H1 (cell line): Measurements from ENCODE around the gene PSMF1. TPM values are rescaled to one million over a fixed set of nuclear protein-coding genes. Genes with fewer than 3 reads are reported as not detected.

Experiments
- CTCF ChIA-PET: fragments of 300-600 bp; sonication (Branson Sonifier 250); formaldehyde crosslinking; loops from one replicate; lab custom pipeline; 2021; ENCODE audit not compliant: partially characterized antibody; lab: Charles Lee
- POLR2A ChIA-PET: fragments of 300-600 bp; sonication (Branson Sonifier 250); formaldehyde crosslinking; loops from one replicate; lab custom pipeline; 2021; ENCODE audit warnings: inconsistent platforms; ENCODE audit not compliant: partially characterized antibody; lab: Charles Lee
- DNase-seq, 2 experiments: peaks; one replicate each; pipeline versions ENCODE4 v3.0.0 to v3.0.0-alpha.2; 2010 to 2022; ENCODE audit warnings: low spot score in 2 of 2, low read depth in 1 of 2, mixed read lengths in 1 of 2
- FAIRE-seq: peaks from 2 replicates; lab custom pipeline; 2011; peaks lifted over from hg19 to GRCh38; lab: Jason Lieb, UNC
- H2AFZ ChIP-seq: 2 replicates; pipeline ENCODE4 v1.8.1; 2012; ENCODE audit warnings: low read length, inconsistent platforms
- H2AK5ac ChIP-seq: 2 replicates; pipeline ENCODE4 v1.6.1; 2013; ENCODE audit warnings: low read depth, low read length
- H2BK120ac ChIP-seq: replicated peaks from 2 replicates; pipeline ENCODE3; 2013; ENCODE audit warnings: low read depth, low read length, inconsistent platforms
- H2BK12ac ChIP-seq: 2 replicates; pipeline ENCODE4 v1.6.1; 2013; ENCODE audit warnings: low read depth, low read length
- H2BK15ac ChIP-seq: 2 replicates; pipeline ENCODE4 v1.6.1; 2013; ENCODE audit warnings: low read length
- H2BK20ac ChIP-seq: 2 replicates; pipeline ENCODE4 v1.6.1; 2013; ENCODE audit warnings: low read length
- H2BK5ac ChIP-seq: 2 replicates; pipeline ENCODE4 v1.6.1; 2013; ENCODE audit warnings: low read depth, low read length
- H3K14ac ChIP-seq: 2 replicates; pipeline ENCODE4 v1.6.1; 2013; ENCODE audit warnings: inconsistent platforms; ENCODE audit not compliant: insufficient read length
- H3K18ac ChIP-seq: 2 replicates; pipeline ENCODE4 v1.6.1; 2013; ENCODE audit warnings: low read length; ENCODE audit errors: extremely low read depth
- H3K23ac ChIP-seq: 2 replicates; pipeline ENCODE4 v1.6.1; 2013; ENCODE audit warnings: inconsistent platforms; ENCODE audit not compliant: insufficient read length
- H3K23me2 ChIP-seq: 2 replicates; pipeline ENCODE4 v1.6.1; 2013; ENCODE audit warnings: low read depth, low read length
- H3K27ac ChIP-seq: 2 replicates; pipeline ENCODE4 v1.6.1; 2011; ENCODE audit warnings: low read depth, low read length, inconsistent platforms
- H3K27me3 ChIP-seq, 4 experiments: replicated peaks in 1 of 4; 1 replicate in 1 of 4; 2 replicates in 3 of 4; pipeline versions ENCODE4 v1.6.1 to v1.8.1; 2011 to 2013; ENCODE audit warnings: low read length in 3 of 4, mild to moderate bottlenecking in 3 of 4, inconsistent platforms in 2 of 4, mixed read lengths in 2 of 4, moderate library complexity in 1 of 4; ENCODE audit not compliant: control insufficient read depth in 3 of 4, insufficient read depth in 3 of 4; ENCODE audit errors: extremely low read depth in 1 of 4
- H3K36me3 ChIP-seq, 4 experiments: 2 replicates each; pipeline versions ENCODE4 v1.6.1 to v1.8.1; 2011 to 2013; ENCODE audit warnings: mild to moderate bottlenecking in 4 of 4, low read length in 3 of 4, moderate library complexity in 2 of 4, control low read depth in 1 of 4, inconsistent platforms in 1 of 4; ENCODE audit not compliant: insufficient read depth in 4 of 4, control insufficient read depth in 2 of 4
- H3K4ac ChIP-seq: replicated peaks from 2 replicates; pipeline ENCODE3; 2013; ENCODE audit warnings: low read length, low read depth, mixed read lengths, inconsistent platforms; ENCODE audit not compliant: insufficient read length
- H3K4me1 ChIP-seq, 4 experiments: replicated peaks in 1 of 4; 1 replicate in 1 of 4; 2 replicates in 3 of 4; pipeline versions ENCODE4 v1.6.1 to v1.8.1; 2011 to 2013; ENCODE audit warnings: low read length in 3 of 4, inconsistent platforms in 2 of 4, mixed read lengths in 1 of 4; ENCODE audit not compliant: insufficient read depth in 4 of 4, control insufficient read depth in 3 of 4
- H3K4me2 ChIP-seq, 2 experiments: 2 replicates each; pipeline versions ENCODE4 v1.6.1 to v1.8.1; 2011 to 2013; ENCODE audit warnings: low read depth in 2 of 2, low read length in 2 of 2, control low read depth in 1 of 2, inconsistent platforms in 1 of 2, mild to moderate bottlenecking in 1 of 2; ENCODE audit not compliant: insufficient read depth in 1 of 2
- H3K4me3 ChIP-seq, 4 experiments: fragments of 200-600, 300-600 bp in 1 of 4; sonication (generic), shearing (Covaris generic), sonication (Bioruptor Twin) in 1 of 4; 2 replicates each; pipeline versions ENCODE4 v1.5.1 to v1.8.1; 2011 to 2016; ENCODE audit warnings: low read length in 4 of 4, low read depth in 3 of 4, control low read depth in 2 of 4, inconsistent platforms in 2 of 4, mild to moderate bottlenecking in 2 of 4, mixed read lengths in 1 of 4, moderate library complexity in 1 of 4; ENCODE audit not compliant: insufficient read depth in 2 of 4; ENCODE audit errors: extremely low read depth in 1 of 4
- H3K56ac ChIP-seq: replicated peaks from 2 replicates; pipeline ENCODE3; 2013; ENCODE audit warnings: low read depth, mild to moderate bottlenecking, mixed read lengths, low read length, inconsistent platforms; ENCODE audit not compliant: insufficient read length
- H3K79me1 ChIP-seq: 2 replicates; pipeline ENCODE4 v1.6.1; 2013; ENCODE audit warnings: low read depth, low read length, control low read depth
- H3K79me2 ChIP-seq, 2 experiments: 2 replicates each; pipeline versions ENCODE4 v1.6.1 to v1.8.1; 2012 to 2013; ENCODE audit warnings: low read length in 2 of 2, mild to moderate bottlenecking in 2 of 2, inconsistent platforms in 1 of 2; ENCODE audit not compliant: insufficient read depth in 2 of 2, control insufficient read depth in 1 of 2
- H3K9ac ChIP-seq, 4 experiments: replicated peaks in 1 of 4; 1 replicate in 1 of 4; 2 replicates in 3 of 4; pipeline versions ENCODE4 v1.6.1 to v1.8.1; 2011 to 2013; ENCODE audit warnings: low read depth in 3 of 4, low read length in 3 of 4, control low read depth in 2 of 4, mild to moderate bottlenecking in 2 of 4, moderate library complexity in 2 of 4, inconsistent platforms in 1 of 4; ENCODE audit errors: extremely low read depth in 1 of 4
- H3K9me3 ChIP-seq, 2 experiments: 2 replicates each; pipeline versions ENCODE4 v1.6.1 to v1.8.1; 2012 to 2013; ENCODE audit warnings: mild to moderate bottlenecking in 2 of 2, moderate library complexity in 2 of 2, control low read depth in 1 of 2, inconsistent platforms in 1 of 2, low read depth in 1 of 2, low read length in 1 of 2, mixed read lengths in 1 of 2; ENCODE audit not compliant: insufficient read depth in 2 of 2
- H4K20me1 ChIP-seq, 2 experiments: replicated peaks in 1 of 2; 2 replicates each; pipeline versions ENCODE3 to v1.8.1; 2011 to 2013; ENCODE audit warnings: inconsistent platforms in 2 of 2, low read length in 2 of 2, mild to moderate bottlenecking in 1 of 2; ENCODE audit not compliant: insufficient read depth in 2 of 2, control insufficient read depth in 1 of 2
- H4K5ac ChIP-seq: 2 replicates; pipeline ENCODE4 v1.6.1; 2013; ENCODE audit warnings: low read length, low read depth, mixed read lengths, inconsistent platforms; ENCODE audit not compliant: insufficient read length
- H4K8ac ChIP-seq: 2 replicates; pipeline ENCODE4 v1.8.0; 2013; ENCODE audit warnings: mild to moderate bottlenecking, moderate library complexity, low read length, inconsistent platforms; ENCODE audit not compliant: insufficient read depth; ENCODE audit errors: extremely low read depth
- H4K91ac ChIP-seq: replicated peaks from 2 replicates; pipeline ENCODE3; 2013; ENCODE audit warnings: low read length, mixed read lengths, inconsistent platforms; ENCODE audit not compliant: insufficient read length
- TCF12 ChIP-seq: IDR thresholded peaks from 2 replicates; pipeline ENCODE4 v1.6.1; 2011; ENCODE audit warnings: low read depth, mild to moderate bottlenecking, low read length
- WGBS, 2 experiments: shearing (Covaris generic) in 1 of 2; methylation state at CpG; one replicate each; pipeline versions ENCODE4 v1.1.6 to v1.1.7; 2013 to 2015; ENCODE audit warnings: low lambda C conversion rate in 2 of 2, mixed read lengths in 2 of 2, inconsistent platforms in 1 of 2, low coverage in 1 of 2, missing lambda C conversion rate in 1 of 2; ENCODE audit not compliant: insufficient replicate concordance in 2 of 2, insufficient coverage in 1 of 2, insufficient read length in 1 of 2; ENCODE audit errors: extremely low coverage in 1 of 2, missing lambda C conversion rate in 1 of 2; 5-methylcytosine and 5-hydroxymethylcytosine counted together
- polyA plus RNA-seq, 7 experiments: library from polyadenylated mRNA; depleted of rRNA in 3 of 7; stranded (reverse) in 5 of 7; unstranded in 2 of 7; fragments of >200 nt in 5 of 7; fragments of 200-250 nt in 2 of 7; gene quantifications; 1 replicate in 5 of 7; 2 replicates in 1 of 7; 4 replicates in 1 of 7; pipeline versions ENCODE4 v1.2.1 to v1.2.3, GENCODE V29; 2011 to 2013; ENCODE audit warnings: missing spikeins in 2 of 7, mixed read lengths in 2 of 7
- total RNA-seq: library from RNA; stranded (reverse); fragmentation: NEBNext Ultra II Directional; extraction: Animal tissue kit (Norgen Biotek cat#: 25700); gene quantifications from 2 replicates; pipeline ENCODE4 v1.2.1, GENCODE V29; 2021

The PSMF1 gene
- total and polyA plus RNA-seq, 2 of the 8 experiments (the other 6 are each of a cell fraction or from before 2014, with no cell fraction given) = 106 to 159 TPM

GRCh38 chr20:1198751-1199150, 80.3 kb downstream of the PSMF1 start:
- no peak overlapping the region for H2BK12ac ChIP-seq
- H3K4me3 ChIP-seq = no peak overlapping the region
- H3K9ac ChIP-seq = no peak overlapping the region
- no peak overlapping the region for H2AK5ac ChIP-seq
- WGBS, 2 experiments = 83% methylated on average over 5 of the region's 5 CpGs; no CpG with 5 or more reads in 1 of the 2 experiments
- no peak overlapping the region for H3K14ac ChIP-seq
- H2BK15ac ChIP-seq = no peak overlapping the region
- no peak overlapping the region for H2BK120ac ChIP-seq
- no peak overlapping the region for H4K91ac ChIP-seq
- no peak for FAIRE-seq
- no peak for TF ChIP-seq TCF12
- POLR2A ChIA-PET = interaction anchor here (1.1 kb wide), 1 partner anchor 11 kb away, joined by 4 read pairs; no protein-coding TSS in a partner anchor
- no peaks in the 10 kb centered on the region for H3K4me1 ChIP-seq
- no peaks in the 10 kb centered on the region for H3K79me2 ChIP-seq
- H3K18ac ChIP-seq = no peak overlapping the region
- H3K4me2 ChIP-seq = no peak overlapping the region
- no peaks in the 10 kb centered on the region for H3K36me3 ChIP-seq
- H3K56ac ChIP-seq = no peak overlapping the region
- no peaks in the 10 kb centered on the region for H3K9me3 ChIP-seq
- no peak overlapping the region for H4K8ac ChIP-seq
- no peak overlapping the region for H3K27ac ChIP-seq
- H3K27me3 ChIP-seq = no peaks in the 10 kb centered on the region; a peak in 1 of 7 replicates
- H3K79me1 ChIP-seq = no peaks in the 10 kb centered on the region; the same call in 1 of the 2 replicates
- no peak overlapping the region for H3K23ac ChIP-seq
- H2AFZ ChIP-seq = no peak overlapping the region
- no peak overlapping the region for H3K4ac ChIP-seq
- no peak overlapping the region for H2BK20ac ChIP-seq
- H4K20me1 ChIP-seq = no peaks in the 10 kb centered on the region
- H4K5ac ChIP-seq = no peak overlapping the region
- CTCF ChIA-PET = interaction anchor here (0.7 to 4.1 kb wide), 3 partner anchors 12 to 111 kb away, joined by 3 to 28 read pairs (median 17); no protein-coding TSS in a partner anchor
- H3K23me2 ChIP-seq = no peaks in the 10 kb centered on the region
- no peak for DNase-seq
- H2BK5ac ChIP-seq = no peak overlapping the region
